NCI-H82 treated with DMSO at 0.1 percent for 48 hours (cell line): ENCODE measurements around the gene TRIM7.

Source experiments
- DNase-seq: peaks from one replicate; lab custom pipeline; 2025; ENCODE audit not compliant: unreplicated experiment; lab: John Stamatoyannopoulos, UW

Gene TRIM7

GRCh38 chr5:181204826-181205760, at the start of gene TRIM7:
TSS of gene TRIM7 (minus strand) at chr5:181205196. CDS start at chr5:181205110, 86 bp downstream.
- no peak for DNase-seq

GRCh38 chr5:181248277-181248676, 43.3 kb upstream of the TRIM7 start:
- DNase-seq: no peak

GRCh38 chr5:181246276-181247049, 41.5 kb upstream of the TRIM7 start:
- DNase-seq: no peak

- no peak for DNase-seq
Observed at GRCh38 chr5:181245427-181246275, 40.7 kb upstream of the TRIM7 start.

GRCh38 chr5:181243564-181244343, 38.8 kb upstream of the TRIM7 start, which contains the start of gene RACK1:
TSS of gene RACK1 (minus strand) at chr5:181243906. CDS start at chr5:181243800, 106 bp downstream.
- DNase-seq: no peak

- DNase-seq: no peak
Observed at GRCh38 chr5:181243018-181243563, 38.1 kb upstream of the TRIM7 start.

GRCh38 chr5:181242031-181242451, 37.0 kb upstream of the TRIM7 start:
- no peak for DNase-seq

- DNase-seq: no peak
Observed at GRCh38 chr5:181241393-181241975, 36.5 kb upstream of the TRIM7 start.

GRCh38 chr5:181239062-181239663, 34.2 kb upstream of the TRIM7 start:
- DNase-seq: no peak

- no peak for DNase-seq
Observed at GRCh38 chr5:181237729-181238385, 32.9 kb upstream of the TRIM7 start.

- DNase-seq: no peak
Observed at GRCh38 chr5:181236954-181237641, 32.1 kb upstream of the TRIM7 start.

- no peak for DNase-seq
Observed at GRCh38 chr5:181236471-181236870, 31.5 kb upstream of the TRIM7 start.

GRCh38 chr5:181235689-181236366, 30.8 kb upstream of the TRIM7 start:
- no peak for DNase-seq

- DNase-seq: no peak
Observed at GRCh38 chr5:181235323-181235688, 30.3 kb upstream of the TRIM7 start.

- DNase-seq: no peak
Observed at GRCh38 chr5:181234455-181235306, 29.7 kb upstream of the TRIM7 start.

- DNase-seq: no peak
Observed at GRCh38 chr5:181233801-181234454, 28.9 kb upstream of the TRIM7 start.
